Activated CD8-positive, alpha-beta T cell treated with anti-CD3 and anti-CD28 coated beads, Interleukin-2, amount 10 ng/mL, durations not matched to agents 7 days and 5 days (primary cell): ENCODE data around the gene TDRD9. TPM values are rescaled to one million over a fixed set of nuclear protein-coding genes. Genes with fewer than 3 reads are reported as not detected.
A peak's percentile ranks its signal among the peaks of the same experiment; 100 is the strongest.

ENCODE experiments used
- ATAC-seq: fragments of 150-1000 bp; cut with Tn5 transposase; one replicate; pipeline ENCODE4 v1.10.0; 2021; ENCODE audit warnings: moderate library complexity
- CTCF ChIA-PET: fragments of 350-600 bp; sonication (Branson Sonifier 250); formaldehyde crosslinking; loops from one replicate; lab custom pipeline; 2021; ENCODE audit warnings: antibody characterized with exemption; lab: Charles Lee
- POLR2A ChIA-PET: fragments of 350-600 bp; sonication (Branson Sonifier 250); formaldehyde crosslinking; loops from one replicate; lab custom pipeline; 2021; ENCODE audit warnings: antibody characterized with exemption; lab: Charles Lee
- DNase-seq: peaks from one replicate; pipeline ENCODE4 v3.0.0-alpha.2; 2020
- H3K27ac Mint-ChIP-seq: one replicate; pipeline ENCODE4 v1.8.0; 2021; ENCODE audit warnings: mild to moderate bottlenecking, mixed read lengths
- H3K27me3 Mint-ChIP-seq: one replicate; pipeline ENCODE4 v1.8.0; 2021; ENCODE audit warnings: low read depth, mixed read lengths
- H3K36me3 Mint-ChIP-seq: one replicate; pipeline ENCODE4 v1.8.0; 2021; ENCODE audit warnings: low read depth, mixed read lengths
- H3K4me1 Mint-ChIP-seq: one replicate; pipeline ENCODE4 v1.8.0; 2021; ENCODE audit warnings: low read depth, mixed read lengths
- H3K4me3 Mint-ChIP-seq: one replicate; pipeline ENCODE4 v1.8.0; 2021; ENCODE audit warnings: mild to moderate bottlenecking, mixed read lengths
- H3K9me3 Mint-ChIP-seq: one replicate; pipeline ENCODE4 v1.8.0; 2022; ENCODE audit warnings: mixed read lengths; ENCODE audit not compliant: insufficient read depth
- total RNA-seq, 2 experiments: library from RNA; stranded (reverse); gene quantifications; one replicate each; pipeline ENCODE4 v1.2.3, GENCODE V29; 2021

Gene TDRD9
- total RNA-seq, 2 experiments from 2014 or later, result 1.3 to 2.7 TPM

- no peaks in the 10 kb centered on the region for H3K36me3 Mint-ChIP-seq
- peaks cover 3% of the 10 kb centered on the region for H3K27me3 Mint-ChIP-seq
- H3K4me1 Mint-ChIP-seq, result no peaks in the 10 kb centered on the region
- H3K4me3 Mint-ChIP-seq, result no peak overlapping the region
- H3K9me3 Mint-ChIP-seq, result no peaks in the 10 kb centered on the region
- DNase-seq (no peak), ATAC-seq (no peak)
- H3K27ac Mint-ChIP-seq, result no peak overlapping the region
- POLR2A ChIA-PET, result no interaction called here
- CTCF ChIA-PET, result no interaction called here
These were observed 156.2 kb downstream of the TDRD9 start for GRCh38 chr14:104084251-104085002.

GRCh38 chr14:104085032-104085888, 157.0 kb downstream of the TDRD9 start, which contains the start of gene ASPG:
ASPG (plus strand) TSS chr14:104085700; CDS start chr14:104085771, 71 bp downstream.
- ChIA-PET POLR2A (no interaction called here), CTCF (no interaction called here)
- no peaks in the 10 kb centered on the region for H3K9me3 Mint-ChIP-seq
- DNase-seq, result no peak
- no peak within 1 kb of the TSS for H3K27ac Mint-ChIP-seq
- peaks cover 3% of the 10 kb centered on the region for H3K27me3 Mint-ChIP-seq
- H3K4me1 Mint-ChIP-seq, result no peaks in the 10 kb centered on the region
- H3K36me3 Mint-ChIP-seq, result no peaks in the 10 kb centered on the region
- peak; percentile 62 for ATAC-seq
- H3K4me3 Mint-ChIP-seq, result no peak within 1 kb of the TSS

GRCh38 chr14:104085889-104086201, 157.6 kb downstream of the TDRD9 start:
- no peak for DNase-seq
- Mint-ChIP-seq H3K4me1 (no peaks in the 10 kb centered on the region), H3K4me3 (no peak overlapping the region), H3K27me3 (peaks cover 3% of the 10 kb centered on the region), H3K36me3 (no peaks in the 10 kb centered on the region), H3K27ac (no peak overlapping the region), H3K9me3 (no peaks in the 10 kb centered on the region)
- CTCF ChIA-PET, result no interaction called here
- no peak for ATAC-seq
- POLR2A ChIA-PET, result no interaction called here

- Mint-ChIP-seq H3K4me1 (no peaks in the 10 kb centered on the region), H3K4me3 (no peak overlapping the region), H3K27ac (no peak overlapping the region), H3K27me3 (peaks cover 3% of the 10 kb centered on the region), H3K36me3 (no peaks in the 10 kb centered on the region), H3K9me3 (no peaks in the 10 kb centered on the region)
- ChIA-PET CTCF (no interaction called here), POLR2A (no interaction called here)
- ATAC-seq (no peak), DNase-seq (no peak)
These were observed 158.0 kb downstream of the TDRD9 start for GRCh38 chr14:104086210-104086660.

GRCh38 chr14:104086661-104087461, 158.6 kb downstream of the TDRD9 start:
- no peak for DNase-seq

DNA sequence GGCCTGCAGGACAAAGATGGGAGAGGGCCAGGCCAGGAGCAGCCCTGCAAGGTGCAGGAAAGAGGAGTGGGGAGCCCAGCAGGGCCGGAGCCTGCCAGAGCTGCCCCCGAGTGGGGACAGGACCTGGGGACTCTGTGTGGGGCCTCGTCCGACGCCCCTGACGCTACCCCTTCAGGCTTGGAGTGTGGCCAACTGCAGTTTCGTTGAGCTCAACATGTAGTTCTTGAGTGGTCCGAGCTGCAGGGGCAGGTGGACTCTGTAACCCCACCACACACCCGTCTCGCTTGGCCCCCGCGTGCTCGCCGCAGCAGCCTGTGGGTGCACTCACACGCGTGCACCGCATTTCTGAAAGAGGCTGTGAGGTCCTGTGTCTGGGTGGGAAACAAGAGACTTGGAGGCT, 159.2 kb downstream of the TDRD9 start:
- no peaks in the 10 kb centered on the region for H3K36me3 Mint-ChIP-seq
- ATAC-seq, result no peak
- H3K4me3 Mint-ChIP-seq, result no peak overlapping the region
- ChIA-PET CTCF (interaction anchor here (1.0 kb wide), 1 partner anchor 11 kb away, joined by 4 read pairs; no protein-coding TSS in a partner anchor), POLR2A (no interaction called here)
- no peaks in the 10 kb centered on the region for H3K9me3 Mint-ChIP-seq
- H3K27me3 Mint-ChIP-seq, result peaks cover 3% of the 10 kb centered on the region
- no peak overlapping the region for H3K27ac Mint-ChIP-seq
- H3K4me1 Mint-ChIP-seq, result no peaks in the 10 kb centered on the region
- no peak for DNase-seq

More at GRCh38 chr14:104086661-104087461, 158.6 kb downstream of the TDRD9 start:
- Mint-ChIP-seq H3K27me3 (peaks cover 3% of the 10 kb centered on the region), H3K4me3 (no peak overlapping the region), H3K9me3 (no peaks in the 10 kb centered on the region), H3K36me3 (no peaks in the 10 kb centered on the region), H3K27ac (no peak overlapping the region), H3K4me1 (no peaks in the 10 kb centered on the region)
- ChIA-PET POLR2A (no interaction called here), CTCF (no interaction called here)
- ATAC-seq, result no peak

- no peaks in the 10 kb centered on the region for H3K36me3 Mint-ChIP-seq
- no peak overlapping the region for H3K27ac Mint-ChIP-seq
- H3K4me3 Mint-ChIP-seq, result no peak overlapping the region
- no peak for ATAC-seq
- ChIA-PET CTCF (interaction anchor here (1.0 to 1.3 kb wide), 2 partner anchors 10 to 12 kb away, joined by 4 to 9 read pairs; no protein-coding TSS in a partner anchor), POLR2A (interaction anchor here (0.6 kb wide), 1 partner anchor 53 kb away, joined by 7 read pairs; no protein-coding TSS in a partner anchor)
- DNase-seq, result no peak
- no peaks in the 10 kb centered on the region for H3K4me1 Mint-ChIP-seq
- no peaks in the 10 kb centered on the region for H3K9me3 Mint-ChIP-seq
- peaks cover 3% of the 10 kb centered on the region for H3K27me3 Mint-ChIP-seq
These were observed 160.0 kb downstream of the TDRD9 start for GRCh38 chr14:104087981-104088850.

DNA sequence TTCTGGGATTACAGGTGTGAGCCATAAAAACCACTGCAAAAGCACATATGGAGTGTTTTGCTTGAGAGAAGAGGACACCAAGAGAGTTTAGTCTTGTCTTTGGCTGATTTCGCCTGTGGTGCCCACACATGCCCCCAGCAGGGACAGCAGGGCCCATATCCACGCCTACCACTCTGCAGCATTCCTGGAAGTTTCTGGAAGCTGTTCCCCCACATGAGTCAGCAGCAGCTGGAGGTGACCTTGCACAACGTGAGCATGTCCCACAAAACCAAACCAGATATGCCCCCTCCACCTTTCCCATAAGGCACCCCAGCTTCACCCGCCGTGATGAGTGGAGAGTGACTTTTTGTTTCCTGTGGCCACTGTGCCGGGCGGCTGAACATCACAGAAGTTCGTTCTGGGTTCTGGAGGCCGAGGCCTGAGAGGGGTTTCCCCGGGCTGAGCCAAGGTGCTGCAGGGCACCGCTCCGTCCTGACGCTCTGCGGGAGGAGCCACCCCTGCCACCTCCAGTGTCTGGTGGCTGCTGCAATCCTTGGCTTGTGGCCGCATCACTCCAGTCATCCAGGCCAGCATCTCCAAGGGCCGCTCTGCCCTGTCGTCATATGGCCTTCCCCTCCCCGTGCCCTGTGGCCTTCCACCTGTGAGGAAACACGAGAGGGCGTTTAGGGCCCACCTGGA, 162.0 kb downstream of the TDRD9 start:
- CTCF ChIA-PET, result no interaction called here

DNA sequence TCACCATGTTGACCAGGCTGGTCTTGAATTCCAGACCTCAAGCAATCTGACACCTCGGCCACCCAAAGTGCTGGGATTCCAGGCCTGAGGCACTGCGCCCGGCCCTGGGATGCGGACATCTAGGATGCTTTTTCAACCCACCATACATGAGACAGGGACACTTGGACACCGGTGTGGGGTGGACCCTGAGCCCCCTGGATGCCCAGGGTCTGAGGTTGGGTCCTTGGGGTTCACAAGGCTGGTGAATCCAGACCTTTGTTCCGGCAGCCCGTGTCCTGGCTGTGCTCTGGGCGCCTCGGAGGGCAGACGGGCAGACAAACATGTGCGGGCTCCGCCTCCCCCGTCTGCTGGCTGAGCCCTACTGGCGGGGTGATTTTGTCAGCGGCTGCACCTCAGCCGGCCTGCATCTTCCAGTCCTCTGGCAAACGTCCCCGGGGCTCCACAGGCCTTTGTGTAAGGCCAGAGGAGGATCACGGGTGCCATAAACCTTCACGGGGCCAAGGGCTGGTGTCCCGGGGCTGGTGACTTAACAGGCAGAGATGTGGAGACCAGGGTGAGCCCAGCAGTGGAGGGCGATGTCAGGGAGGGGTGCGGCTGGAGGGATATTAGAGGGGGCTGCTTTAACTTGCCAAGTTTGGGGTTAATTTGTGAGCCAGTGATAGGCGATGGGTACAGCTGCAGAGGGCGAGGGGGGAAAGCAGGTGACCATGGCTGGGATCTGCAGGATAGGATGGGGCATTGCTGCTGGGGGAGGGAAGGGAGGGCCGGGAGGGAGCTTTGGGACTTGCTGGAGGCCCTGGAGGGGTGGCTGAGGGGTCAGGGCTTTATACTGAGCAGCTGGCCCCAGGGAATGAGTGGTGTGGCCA, 163.0 kb downstream of the TDRD9 start:
- ATAC-seq, result no peak
- ChIA-PET POLR2A (no interaction called here), CTCF (interaction anchor here (3.7 kb wide), 1 partner anchor 13 kb away, joined by 25 read pairs; no protein-coding TSS in a partner anchor)
- DNase-seq, result no peak
- no peaks in the 10 kb centered on the region for H3K27me3 Mint-ChIP-seq
- H3K4me1 Mint-ChIP-seq, result peaks cover 4% of the 10 kb centered on the region
- H3K9me3 Mint-ChIP-seq, result no peaks in the 10 kb centered on the region
- H3K27ac Mint-ChIP-seq, result no peak overlapping the region
- H3K4me3 Mint-ChIP-seq, result no peak overlapping the region
- H3K36me3 Mint-ChIP-seq, result no peaks in the 10 kb centered on the region

More for the DNA sequence above, 162.0 kb downstream of the TDRD9 start:
- DNase-seq (no peak), ATAC-seq (no peak)
- Mint-ChIP-seq H3K4me1 (peaks cover 4% of the 10 kb centered on the region), H3K27ac (no peak overlapping the region), H3K4me3 (no peak overlapping the region), H3K36me3 (no peaks in the 10 kb centered on the region), H3K27me3 (no peaks in the 10 kb centered on the region), H3K9me3 (no peaks in the 10 kb centered on the region)
- POLR2A ChIA-PET, result no interaction called here
